CD4-positive, alpha-beta T cell treated with Interleukin-4 for 4 hours (primary cell): ENCODE measurements around the gene ZCCHC3.

ENCODE experiments used
- DNase-seq: peaks from one replicate; pipeline ENCODE4 v3.0.0-alpha.2; 2020

ZCCHC3 gene

DNA sequence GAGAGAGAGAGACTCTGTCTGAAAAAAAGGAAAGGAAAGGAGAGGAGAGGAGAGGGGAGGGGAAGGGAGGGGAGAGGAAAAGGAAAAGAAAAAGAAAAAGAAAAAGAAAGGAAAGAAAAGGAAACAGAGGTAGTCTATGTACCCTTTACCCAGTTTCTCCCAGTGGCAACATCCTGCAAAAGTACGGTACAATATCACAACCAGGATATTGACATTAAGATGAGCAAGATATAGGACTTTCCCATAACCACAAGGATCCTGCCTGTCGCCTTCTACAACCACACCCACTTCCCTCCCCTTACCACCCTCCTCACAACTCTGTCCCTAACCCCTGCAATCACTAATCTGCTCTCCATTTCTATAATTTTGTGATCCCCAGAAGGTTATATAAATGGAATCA is 10.9 kb upstream of the ZCCHC3 start:
- DNase-seq: no peak

DNA sequence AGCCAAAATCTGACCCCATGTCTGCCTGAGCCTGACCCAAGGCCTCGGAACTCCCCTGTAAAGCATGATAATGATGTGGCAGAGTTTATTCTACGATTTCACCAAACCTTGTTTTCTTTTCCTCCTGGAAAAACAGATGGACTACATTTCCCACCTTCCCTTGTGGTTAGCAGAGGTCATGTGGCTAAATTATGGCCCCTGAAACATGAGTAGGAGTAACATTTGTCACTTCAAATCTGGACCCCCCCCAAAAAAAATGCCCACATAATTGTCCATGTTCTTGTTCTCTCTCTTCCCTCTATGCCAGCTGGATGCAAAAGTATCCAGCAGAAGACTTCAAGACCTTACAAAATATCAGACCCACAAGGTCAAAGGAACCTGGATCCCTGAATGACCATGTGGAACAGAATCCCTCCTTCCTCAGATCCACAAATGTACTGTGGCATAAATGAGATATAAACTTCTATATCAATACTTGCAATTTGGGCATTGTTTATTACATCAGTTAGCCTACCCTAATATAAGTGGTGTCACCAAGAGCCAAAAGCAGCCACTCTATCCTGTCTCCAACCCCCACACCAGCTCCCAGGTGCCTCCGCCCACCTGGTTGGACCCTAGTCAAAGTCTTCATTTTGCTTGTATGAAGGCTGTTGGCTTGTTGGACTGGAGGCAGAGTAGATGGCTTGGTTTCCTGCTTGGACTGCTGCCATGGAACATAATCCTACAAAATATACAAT is 8.2 kb upstream of the ZCCHC3 start:
- DNase-seq: no peak

DNA sequence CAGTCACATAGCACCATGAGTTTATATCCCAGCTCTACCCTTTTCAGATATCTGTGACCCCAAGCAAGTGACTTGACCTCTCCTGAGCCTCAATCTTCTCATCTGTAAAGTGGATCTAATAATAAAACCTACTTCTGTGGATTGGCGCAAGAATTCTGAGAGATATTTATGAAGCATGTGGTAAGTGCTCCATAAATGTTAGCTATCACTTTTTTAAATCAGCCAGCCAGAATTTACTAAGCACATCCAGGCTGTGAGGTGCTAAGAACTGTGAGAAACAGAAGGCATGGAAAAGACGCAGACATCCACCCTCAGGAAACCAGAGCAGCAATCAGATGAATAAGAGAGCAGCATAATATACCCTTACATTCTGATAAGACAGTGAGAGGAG is 7.7 kb upstream of the ZCCHC3 start:
- no peak for DNase-seq

DNA sequence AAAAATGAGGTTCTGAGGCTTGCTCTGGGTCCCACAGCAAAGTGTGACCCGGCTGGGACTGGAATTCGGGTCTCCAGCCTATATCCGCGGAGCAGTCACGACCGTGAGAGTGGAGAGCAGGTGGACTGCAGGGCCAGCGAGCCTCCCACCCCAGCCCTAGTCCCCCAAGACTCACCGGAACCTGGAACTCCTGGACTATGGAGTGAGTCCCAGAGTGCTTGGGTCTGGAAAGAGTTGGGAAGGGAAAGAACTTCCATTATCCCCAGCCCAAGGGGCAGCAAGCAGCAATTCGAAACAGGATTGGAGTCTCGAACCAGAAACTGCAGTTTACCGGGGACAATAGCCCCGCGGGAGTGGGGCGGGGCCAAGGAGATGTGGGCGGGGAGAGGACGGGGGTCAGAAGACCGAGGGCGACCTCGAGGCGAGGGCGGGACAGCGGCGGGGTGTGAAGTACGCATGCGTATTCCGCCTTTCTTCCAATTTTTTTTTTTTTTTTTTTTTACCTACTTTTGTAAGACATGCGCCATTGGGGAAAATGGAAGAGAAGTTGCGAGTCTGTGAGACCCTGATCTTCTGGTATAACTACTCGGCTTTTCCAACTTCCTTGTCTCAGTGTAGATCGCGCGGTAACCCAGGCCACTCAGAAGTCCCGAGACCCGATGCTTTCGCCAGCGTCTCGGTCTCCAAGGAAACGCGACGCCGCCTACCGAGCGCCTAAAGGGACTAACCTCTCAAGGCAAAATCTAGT is 7.1 kb upstream of the ZCCHC3 start, which contains the start of gene C20orf96:
C20orf96 (minus strand) TSS at position 667 of the 748 bp plus-strand sequence; CDS start at position 527, 140 bp downstream.
- DNase-seq: peak; percentile 87

DNA sequence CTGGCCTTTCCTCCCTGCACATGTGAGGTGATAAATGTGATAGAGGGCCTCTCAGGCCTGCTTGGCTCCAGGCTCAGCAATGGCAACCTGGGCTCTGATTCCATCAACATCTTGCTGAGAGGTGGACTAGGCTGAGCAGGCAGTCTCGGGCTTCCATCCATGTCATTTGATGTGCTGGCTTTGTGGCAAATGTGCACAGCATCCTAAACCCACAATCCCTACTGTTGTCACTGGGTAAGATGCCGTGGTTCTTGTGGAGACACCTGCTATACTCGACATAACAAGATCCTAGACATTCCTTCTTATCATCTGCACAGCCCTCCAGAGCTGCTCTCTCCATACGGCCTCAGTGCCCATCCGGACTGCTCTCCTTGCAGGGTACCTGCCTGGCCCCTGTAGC is 2.8 kb upstream of the ZCCHC3 start:
- no peak for DNase-seq

DNA sequence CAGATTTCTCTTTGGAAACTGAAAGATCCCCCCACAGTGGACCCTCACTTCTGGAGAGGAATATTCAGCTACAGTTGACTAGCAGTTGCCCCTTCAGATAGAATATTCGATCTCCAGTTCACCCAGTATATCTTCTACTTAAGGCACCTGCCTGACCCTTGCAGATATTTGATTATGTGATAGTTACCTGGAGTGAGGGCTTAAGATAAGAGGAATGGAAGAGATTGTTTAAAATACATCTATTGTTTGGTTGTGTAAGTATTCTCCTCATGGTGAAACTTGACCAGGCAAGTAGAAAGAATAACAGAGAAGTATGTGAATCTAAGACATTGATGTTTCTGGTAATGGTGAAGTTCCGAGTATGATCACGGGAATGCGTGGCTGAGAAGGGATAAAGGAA is 1.6 kb upstream of the ZCCHC3 start:
- no peak for DNase-seq

GRCh38 chr20:297925-298775 is 780 bp downstream of the ZCCHC3 start:
- peak; percentile 46 for DNase-seq

DNA sequence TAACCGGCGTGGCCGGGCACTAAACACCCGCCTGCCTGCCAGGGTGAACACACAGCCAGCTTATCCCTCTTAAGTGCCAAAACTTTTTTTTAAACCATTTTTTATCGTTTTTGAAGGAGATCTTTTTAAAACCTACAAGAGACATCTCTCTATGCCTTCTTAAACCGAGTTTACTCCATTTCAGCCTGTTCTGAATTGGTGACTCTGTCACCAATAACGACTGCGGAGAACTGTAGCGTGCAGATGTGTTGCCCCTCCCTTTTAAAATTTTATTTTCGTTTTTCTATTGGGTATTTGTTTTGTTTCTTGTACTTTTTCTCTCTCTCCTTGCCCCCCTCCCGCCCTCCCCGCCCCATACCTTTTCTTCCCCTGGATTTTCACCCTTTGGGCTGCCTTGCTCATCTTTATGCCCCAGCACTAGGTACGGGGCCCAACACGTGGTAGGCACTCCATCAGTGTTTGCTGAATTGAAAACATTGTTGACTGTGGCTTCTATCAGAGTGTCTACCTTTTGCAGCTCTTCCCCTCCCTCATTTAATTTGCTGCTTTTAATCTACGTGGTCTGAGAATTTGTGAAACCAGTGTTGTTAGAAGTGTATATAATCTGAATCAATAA is 1.5 kb downstream of the ZCCHC3 start:
- DNase-seq: peak; percentile 4

DNA sequence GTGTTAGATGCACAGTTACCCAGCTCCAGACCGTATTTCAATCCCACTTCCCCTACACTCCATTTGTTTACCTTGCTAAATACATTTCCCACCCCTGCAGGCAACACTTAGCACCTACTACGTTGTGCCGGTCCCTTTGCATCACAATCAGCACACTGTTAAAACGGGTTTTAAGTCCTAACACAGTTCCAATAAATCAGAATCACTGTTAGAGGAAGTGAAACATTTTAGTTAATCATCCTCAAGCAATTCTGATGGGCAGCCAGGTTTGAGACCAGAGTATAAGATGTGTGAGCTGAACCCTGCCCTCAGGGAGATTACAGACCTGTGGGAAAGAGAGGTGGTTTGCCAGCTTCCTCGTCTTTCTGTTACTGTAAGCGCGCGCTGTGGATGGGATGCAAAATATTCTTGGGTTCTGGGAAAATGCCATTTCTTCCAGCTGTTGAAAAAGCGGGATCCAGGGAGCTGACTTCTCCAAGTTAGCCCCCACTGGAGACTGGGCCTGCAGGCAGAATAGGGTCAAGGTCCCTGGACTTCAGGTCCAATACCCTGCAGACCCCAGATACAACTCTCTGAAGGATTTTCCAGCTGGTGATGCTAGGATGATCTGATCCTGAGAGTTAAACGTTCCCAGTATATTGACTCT is 3.1 kb downstream of the ZCCHC3 start:
- no peak for DNase-seq

- DNase-seq: no peak
Measured at GRCh38 chr20:301886-302848, 4.8 kb downstream of the ZCCHC3 start.

DNA sequence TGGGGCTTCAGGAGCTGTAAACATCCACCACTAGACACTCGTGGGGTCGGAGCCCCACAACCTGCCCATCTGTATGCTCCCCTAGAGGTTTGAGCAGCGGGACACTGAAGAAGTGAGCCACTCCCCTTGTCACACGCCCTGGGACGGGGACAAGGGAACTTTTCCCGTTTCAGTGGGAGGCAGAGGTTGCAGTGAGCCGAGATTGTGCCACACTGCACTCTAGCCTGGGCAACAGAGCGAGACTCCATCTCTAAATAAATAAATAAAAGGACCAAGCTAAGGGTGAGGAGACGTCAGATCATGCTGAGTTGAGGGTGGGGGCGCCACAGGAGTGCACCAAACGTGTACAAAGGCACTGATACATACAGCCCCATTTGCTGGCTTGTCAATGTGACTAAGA is 8.4 kb downstream of the ZCCHC3 start:
- DNase-seq: no peak

DNA sequence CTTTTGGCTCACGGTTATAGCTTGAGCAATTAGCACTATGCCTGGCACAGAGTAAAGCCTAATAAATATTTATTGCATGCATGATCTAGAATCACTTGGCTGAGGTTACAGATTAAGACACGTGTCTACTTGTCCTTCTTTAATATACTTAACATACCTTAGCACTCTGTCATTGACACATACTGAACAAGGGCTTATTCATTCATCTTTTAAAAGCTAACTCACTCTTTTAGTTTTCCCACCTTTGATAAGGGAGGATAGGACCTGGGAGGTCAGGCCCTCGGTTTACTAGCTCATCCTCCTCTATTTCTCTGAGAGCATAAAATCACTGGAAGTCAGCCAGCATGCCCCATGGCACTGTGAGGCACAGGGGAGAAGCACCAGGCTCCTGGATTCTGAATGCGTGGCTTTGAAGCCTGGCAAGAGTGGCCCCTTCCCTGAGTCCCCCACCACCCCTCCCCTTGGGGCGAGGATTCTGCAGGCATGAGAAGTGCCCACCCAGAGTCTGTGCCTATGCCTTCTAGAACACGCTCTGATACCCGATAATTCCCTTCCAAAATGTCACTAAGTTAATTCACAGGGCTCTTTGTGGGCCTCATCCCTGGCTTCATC is 11.2 kb downstream of the ZCCHC3 start:
- no peak for DNase-seq

DNA sequence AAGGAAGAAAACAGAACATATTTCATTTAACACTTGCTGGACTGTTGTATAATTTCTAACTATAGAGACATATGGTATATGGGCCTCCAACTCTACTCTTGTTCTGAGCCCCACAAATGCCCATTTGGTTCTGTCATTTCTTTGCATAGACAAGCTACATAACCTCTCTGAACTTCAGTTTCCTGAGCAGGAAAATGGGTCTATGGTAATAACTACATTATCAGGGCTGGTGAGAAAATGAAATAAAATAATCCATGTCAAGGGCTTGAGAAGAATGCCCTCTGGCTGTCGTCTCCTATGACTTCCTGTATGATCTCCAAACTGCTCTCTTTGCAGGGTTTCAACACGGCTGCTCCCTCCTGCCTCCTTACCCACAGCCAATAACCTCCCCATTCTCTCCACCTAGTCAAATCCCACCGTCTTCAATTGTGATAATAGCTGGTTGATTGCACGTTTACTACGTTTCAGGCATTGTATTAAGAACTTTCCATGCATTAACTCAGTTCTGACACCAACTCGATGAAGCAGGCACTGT is 12.0 kb downstream of the ZCCHC3 start:
- no peak for DNase-seq

- DNase-seq: peak; percentile 72
Measured at GRCh38 chr20:309841-310644, 12.7 kb downstream of the ZCCHC3 start.

DNA sequence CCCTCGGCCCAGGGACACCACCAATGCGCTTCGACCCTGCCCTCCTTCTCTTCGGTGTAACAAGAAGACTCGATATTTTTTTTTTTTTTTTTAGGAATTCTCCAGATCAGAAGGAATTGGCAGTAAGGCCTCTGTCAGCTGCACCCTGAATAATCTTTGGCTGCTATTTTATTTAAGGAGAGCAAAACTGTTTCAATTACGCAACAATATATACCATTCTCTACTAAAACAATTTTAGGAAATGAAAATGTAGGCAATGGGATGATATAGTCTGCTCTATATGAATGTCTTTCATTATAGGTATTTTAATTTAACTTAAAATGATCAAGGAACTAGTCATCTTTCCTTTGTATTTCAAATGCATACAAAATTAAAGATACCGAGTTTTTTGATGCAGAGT is 13.3 kb downstream of the ZCCHC3 start:
- no peak for DNase-seq

- no peak for DNase-seq
Measured at GRCh38 chr20:311609-312008, 14.2 kb downstream of the ZCCHC3 start.

DNA sequence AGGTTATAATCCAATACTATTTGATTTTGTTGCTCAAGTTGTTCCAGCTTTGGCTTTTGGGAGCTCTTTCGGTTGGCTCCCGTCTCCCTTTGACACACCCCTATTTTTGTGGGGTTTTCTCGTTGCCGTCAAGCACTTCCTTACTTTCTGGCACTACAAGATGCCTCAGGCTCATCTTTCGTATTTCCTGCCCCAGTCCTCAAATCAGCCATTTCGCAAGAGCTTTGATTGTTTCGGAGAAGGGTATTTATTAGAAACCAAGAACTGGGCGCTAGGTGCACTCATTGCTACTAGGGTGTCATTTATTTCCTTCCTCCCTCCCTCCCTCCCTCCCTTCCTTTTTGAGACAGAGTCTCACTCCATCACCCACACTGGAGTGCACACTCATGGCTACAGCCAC is 14.7 kb downstream of the ZCCHC3 start:
- no peak for DNase-seq

- no peak for DNase-seq
Measured at GRCh38 chr20:312866-313265, 15.5 kb downstream of the ZCCHC3 start.

DNA sequence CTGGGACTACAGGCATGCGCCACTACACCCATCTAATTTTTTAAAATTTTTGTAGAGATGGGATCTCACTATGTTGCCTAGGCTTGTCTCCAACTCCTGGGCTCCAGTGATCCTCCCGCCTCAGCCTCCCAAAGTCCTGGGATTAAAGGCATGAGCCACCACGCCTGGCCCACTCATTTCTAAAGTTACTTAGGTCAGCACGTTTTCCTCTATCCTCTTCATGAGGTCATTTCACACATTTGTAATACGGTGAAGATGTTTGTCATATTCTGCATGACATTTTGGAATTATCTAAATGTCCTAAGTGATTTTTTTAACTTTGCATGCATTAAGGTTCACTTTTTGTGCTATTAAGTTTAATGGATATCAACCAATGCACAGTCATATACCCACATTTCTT is 16.0 kb downstream of the ZCCHC3 start:
- DNase-seq: no peak

DNA sequence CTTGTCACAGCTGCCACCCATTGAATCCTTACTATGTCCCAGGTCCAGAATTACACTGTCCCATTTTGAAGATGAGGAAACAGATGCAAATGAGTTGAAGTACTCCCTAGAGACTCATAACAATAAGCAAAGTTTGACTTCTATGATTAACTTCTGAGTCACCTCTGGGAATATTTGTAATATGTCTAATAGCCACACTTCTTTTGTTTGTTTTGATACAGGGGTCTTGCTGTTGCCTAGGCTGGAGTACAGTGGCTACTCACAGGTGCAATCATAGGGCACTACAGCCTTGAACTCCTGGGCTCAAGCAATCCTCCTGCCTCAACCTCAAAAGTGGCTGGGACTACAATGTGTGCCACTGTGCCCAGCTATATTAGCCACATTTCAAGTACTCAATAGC is 16.6 kb downstream of the ZCCHC3 start:
- DNase-seq: no peak
